Muscle of back (tissue), 11 donors: ENCODE measurements around the gene CASQ1. TPM values are rescaled to one million over a fixed set of nuclear protein-coding genes. Genes with fewer than 3 reads are reported as not detected.

Experiments
- DNase-seq, 3 donors: peaks; one replicate each; pipeline versions ENCODE4 v3.0.0 to v3.0.0-alpha.2; 2013
- polyA plus RNA-seq, 10 donors: library from polyadenylated mRNA; unstranded; fragments of 120-200 nt; gene quantifications; one replicate each; pipeline ENCODE4 v1.2.1, GENCODE V29; 2013; ENCODE audit not compliant: insufficient read length in 10 of 10

Gene CASQ1
- polyA plus RNA-seq, 10 donors: 185 to 1,204 (median 914) TPM

GRCh38 chr1:160221089-160221488 is 30.7 kb downstream of the CASQ1 start:
- DNase-seq: no peak

- DNase-seq: peak in 1 of 3 donors; percentile 34
Measured at GRCh38 chr1:160222546-160222945, 32.2 kb downstream of the CASQ1 start.

- DNase-seq: no peak
Measured at GRCh38 chr1:160224606-160225005, 34.2 kb downstream of the CASQ1 start.

- DNase-seq: no peak
Measured at GRCh38 chr1:160225345-160225744, 35.0 kb downstream of the CASQ1 start.

- DNase-seq: no peak
Measured at GRCh38 chr1:160226623-160227022, 36.2 kb downstream of the CASQ1 start.

GRCh38 chr1:160227034-160227433 is 36.7 kb downstream of the CASQ1 start:
- DNase-seq: no peak

GRCh38 chr1:160227561-160227960 is 37.2 kb downstream of the CASQ1 start:
- DNase-seq: no peak

- no peak for DNase-seq
Measured at GRCh38 chr1:160228431-160228830, 38.1 kb downstream of the CASQ1 start.

GRCh38 chr1:160232911-160233310 is 42.5 kb downstream of the CASQ1 start:
- no peak for DNase-seq

- no peak for DNase-seq
Measured at GRCh38 chr1:160236806-160237205, 46.4 kb downstream of the CASQ1 start.

GRCh38 chr1:160237558-160237957 is 47.2 kb downstream of the CASQ1 start:
- DNase-seq: no peak

GRCh38 chr1:160238408-160238807 is 48.0 kb downstream of the CASQ1 start:
- no peak for DNase-seq

GRCh38 chr1:160239582-160240299 is 49.4 kb downstream of the CASQ1 start:
- no peak for DNase-seq

- DNase-seq: no peak
Measured at GRCh38 chr1:160243767-160244166, 53.4 kb downstream of the CASQ1 start.

- no peak for DNase-seq
Measured at GRCh38 chr1:160244209-160244608, 53.8 kb downstream of the CASQ1 start.

- DNase-seq: no peak
Measured at GRCh38 chr1:160245434-160245833, 55.1 kb downstream of the CASQ1 start.

- no peak for DNase-seq
Measured at GRCh38 chr1:160247053-160247452, 56.7 kb downstream of the CASQ1 start.

GRCh38 chr1:160251011-160251410 is 60.6 kb downstream of the CASQ1 start:
- DNase-seq: peak; percentile 34 to 80 (median 59)

Other genes starting within 250 kb of the CASQ1 start
- gene IGSF9, start 245.0 kb upstream of the CASQ1 start, polyA plus RNA-seq: 1 to 10 TPM in 2 of 10 donors, under 1 TPM in 8; 0.24 to 8.3 (median 0.53) TPM
- not detected for gene SLAMF9, start 236.3 kb upstream of the CASQ1 start, polyA plus RNA-seq
- gene PIGM, start 158.6 kb upstream of the CASQ1 start, polyA plus RNA-seq: 1 to 10 TPM; 3.8 to 6.6 (median 5.7) TPM
- gene KCNJ10, start 120.4 kb upstream of the CASQ1 start, polyA plus RNA-seq: under 1 TPM; 0.35 to 0.91 (median 0.50) TPM
- under 1 TPM in 9 of 10 donors, not detected in 1; 0.04 to 0.13 (median 0.08) TPM for gene KCNJ9, start 109.0 kb upstream of the CASQ1 start, polyA plus RNA-seq
- 10 to 100 TPM; 13.6 to 22.9 (median 18.2) TPM for gene IGSF8, start 92.0 kb upstream of the CASQ1 start, polyA plus RNA-seq
- 100 to 1,000 TPM in 2 of 10 donors, 10 to 100 TPM in 8; 30.5 to 114 (median 76.2) TPM for gene ATP1A2, start 74.8 kb upstream of the CASQ1 start, polyA plus RNA-seq
- gene ATP1A4, start 39.0 kb upstream of the CASQ1 start, polyA plus RNA-seq: 1 to 10 TPM in 9 of 10 donors, under 1 TPM in 1; 0.71 to 6.2 (median 2.3) TPM
- 100 to 1,000 TPM; 121 to 156 (median 135) TPM for gene PEA15, start 14.8 kb downstream of the CASQ1 start, polyA plus RNA-seq
- gene DCAF8, start 72.0 kb downstream of the CASQ1 start, polyA plus RNA-seq: 100 to 1,000 TPM in 5 of 10 donors, 10 to 100 TPM in 5; 70.9 to 136 (median 93.2) TPM
- gene PEX19, start 94.6 kb downstream of the CASQ1 start, polyA plus RNA-seq: 10 to 100 TPM; 39.7 to 48.4 (median 43.9) TPM
- 100 to 1,000 TPM; 109 to 178 (median 136) TPM for gene COPA, start 152.7 kb downstream of the CASQ1 start, polyA plus RNA-seq
- 100 to 1,000 TPM in 4 of 10 donors, 10 to 100 TPM in 6; 80.1 to 117 (median 99.3) TPM for gene NCSTN, start 152.8 kb downstream of the CASQ1 start, polyA plus RNA-seq
- under 1 TPM; 0.23 to 0.68 (median 0.38) TPM for gene NHLH1, start 176.5 kb downstream of the CASQ1 start, polyA plus RNA-seq
- gene VANGL2, start 210.0 kb downstream of the CASQ1 start, polyA plus RNA-seq: 10 to 100 TPM in 3 of 10 donors, 1 to 10 TPM in 7; 7.5 to 18.7 (median 9.6) TPM